WERI-Rb-1 (cell line): Measurements from ENCODE around the gene GALNS.

ENCODE experiments used
- DNase-seq: peaks from one replicate; pipeline ENCODE4 v3.0.0-alpha.2; 2020
- H3K27ac ChIP-seq: fragments of 250-450 bp; sonication (Bioruptor Pico); 2 replicates; pipeline ENCODE4 v1.5.1; 2020; ENCODE audit warnings: mild to moderate bottlenecking, moderate library complexity
- H3K27me3 ChIP-seq: fragments of 250-450 bp; sonication (Bioruptor Pico); 2 replicates; pipeline ENCODE4 v1.5.1; 2021; ENCODE audit warnings: mild to moderate bottlenecking, low read depth, moderate library complexity; ENCODE audit not compliant: insufficient read depth, severe bottlenecking
- H3K36me3 ChIP-seq: fragments of 250-450 bp; sonication (Bioruptor Pico); 2 replicates; pipeline ENCODE4 v1.5.1; 2020; ENCODE audit warnings: mild to moderate bottlenecking, moderate library complexity
- H3K4me3 ChIP-seq: 2 replicates; pipeline ENCODE4 v1.5.1; 2011; ENCODE audit warnings: low read depth, mild to moderate bottlenecking, control low read depth, low read length
- H3K9me3 ChIP-seq: fragments of 250-450 bp; sonication (Bioruptor Pico); 2 replicates; pipeline ENCODE4 v1.5.1; 2021; ENCODE audit warnings: mild to moderate bottlenecking, moderate library complexity; ENCODE audit not compliant: severe bottlenecking
- CTCF ChIP-seq: IDR thresholded peaks from 2 replicates; pipeline ENCODE4 v1.5.1; 2011; ENCODE audit warnings: low read depth, mild to moderate bottlenecking, control low read depth, inconsistent platforms, low read length

Gene GALNS

GRCh38 chr16:88881675-88882357 is 25.1 kb upstream of the GALNS start:
- Histone ChIP-seq H3K9me3 (no peaks in the 10 kb centered on the region), H3K36me3 (peaks cover 8% of the 10 kb centered on the region), H3K4me3 (no peak overlapping the region), H3K27ac (no peak overlapping the region), H3K27me3 (no peaks in the 10 kb centered on the region)
- DNase-seq, result no peak
- TF ChIP-seq CTCF, result no peak

- no peak overlapping the region for H3K27ac ChIP-seq
- no peak for TF ChIP-seq CTCF
- H3K4me3 ChIP-seq, result no peak overlapping the region
- DNase-seq, result no peak
- no peaks in the 10 kb centered on the region for H3K9me3 ChIP-seq
- no peaks in the 10 kb centered on the region for H3K27me3 ChIP-seq
- H3K36me3 ChIP-seq, result peaks cover 8% of the 10 kb centered on the region
Measured at GRCh38 chr16:88881007-88881615, 24.4 kb upstream of the GALNS start.

GRCh38 chr16:88880226-88881006 is 23.7 kb upstream of the GALNS start:
- no peak for DNase-seq
- Histone ChIP-seq H3K36me3 (peaks cover 8% of the 10 kb centered on the region), H3K27me3 (no peaks in the 10 kb centered on the region), H3K9me3 (no peaks in the 10 kb centered on the region), H3K4me3 (no peak overlapping the region), H3K27ac (no peak overlapping the region)
- no peak for TF ChIP-seq CTCF

- H3K36me3 ChIP-seq, result peaks cover 6% of the 10 kb centered on the region
- no peak for DNase-seq
- H3K27ac ChIP-seq, result no peak overlapping the region
- TF ChIP-seq CTCF, result no peak
- H3K9me3 ChIP-seq, result no peaks in the 10 kb centered on the region
- H3K4me3 ChIP-seq, result no peak overlapping the region
- H3K27me3 ChIP-seq, result no peaks in the 10 kb centered on the region
Measured at GRCh38 chr16:88879788-88880055, 23.0 kb upstream of the GALNS start.

GRCh38 chr16:88878967-88879787 is 22.4 kb upstream of the GALNS start:
- H3K9me3 ChIP-seq, result no peaks in the 10 kb centered on the region
- no peak for TF ChIP-seq CTCF
- no peak for DNase-seq
- no peak overlapping the region for H3K4me3 ChIP-seq
- H3K27me3 ChIP-seq, result no peaks in the 10 kb centered on the region
- H3K36me3 ChIP-seq, result peaks cover under 1% of the 10 kb centered on the region
- no peak overlapping the region for H3K27ac ChIP-seq
